Small intestine (tissue), 16 donors: ENCODE data around the gene SORCS1. TPM values are rescaled to one million over a fixed set of nuclear protein-coding genes. Genes with fewer than 3 reads are reported as not detected.

ENCODE experiments used
- DNase-seq, 2 donors: peaks; one replicate each; pipeline versions ENCODE4 v3.0.0 to v3.0.0-alpha.2; 2013
- FAIRE-seq: peaks from 2 replicates; lab custom pipeline; 2012; peaks lifted over from hg19 to GRCh38; lab: Jason Lieb, UNC
- H3K27ac ChIP-seq, 3 donors: one replicate each; pipeline ENCODE4 v1.5.1; 2013; ENCODE audit warnings: low read length in 2 of 3, mild to moderate bottlenecking in 2 of 3, control low read depth in 1 of 3, inconsistent platforms in 1 of 3, low read depth in 1 of 3, moderate library complexity in 1 of 3
- H3K27me3 ChIP-seq, 3 donors: one replicate each; pipeline ENCODE4 v1.6.1; 2013; ENCODE audit warnings: low read length in 3 of 3, inconsistent platforms in 1 of 3; ENCODE audit not compliant: control insufficient read depth in 3 of 3, insufficient read depth in 3 of 3
- H3K36me3 ChIP-seq, 3 donors: one replicate each; pipeline ENCODE4 v1.6.1; 2013; ENCODE audit warnings: low read length in 3 of 3, inconsistent platforms in 1 of 3, low read depth in 1 of 3, mild to moderate bottlenecking in 1 of 3, moderate library complexity in 1 of 3; ENCODE audit not compliant: control insufficient read depth in 3 of 3, insufficient read depth in 2 of 3
- H3K4me1 ChIP-seq, 3 donors: one replicate each; pipeline ENCODE4 v1.6.1; 2013; ENCODE audit warnings: low read length in 2 of 3, inconsistent platforms in 1 of 3, low read depth in 1 of 3, mild to moderate bottlenecking in 1 of 3, moderate library complexity in 1 of 3; ENCODE audit not compliant: control insufficient read depth in 3 of 3, insufficient read depth in 2 of 3
- H3K4me3 ChIP-seq, 3 donors: one replicate each; pipeline ENCODE4 v1.5.1; 2013; ENCODE audit warnings: low read length in 3 of 3, control low read depth in 1 of 3, inconsistent platforms in 1 of 3, low read depth in 1 of 3, mild to moderate bottlenecking in 1 of 3, moderate library complexity in 1 of 3
- H3K9me3 ChIP-seq, 2 donors: one replicate each; pipeline ENCODE4 v1.6.1; 2013; ENCODE audit warnings: low read depth in 1 of 2, low read length in 1 of 2; ENCODE audit not compliant: control insufficient read depth in 2 of 2, insufficient read depth in 1 of 2
- WGBS, 3 donors: extraction: QIAGEN DNeasy Blood & Tissue Kit; methylation state at CpG; one replicate each; pipeline ENCODE4 v1.1.7; 2013; 5-methylcytosine and 5-hydroxymethylcytosine counted together
- long read RNA-seq, 10 donors: transcript quantifications; one replicate each; lab custom pipeline, GENCODE V29; 2026
- polyA plus RNA-seq, 4 donors: library from polyadenylated mRNA; stranded (reverse) in 3 of 4; unstranded in 1 of 4; fragments of 200-250 nt in 3 of 4; fragments of 120-200 nt in 1 of 4; gene quantifications; one replicate each; pipeline versions ENCODE4 v1.2.1 to v1.2.3, GENCODE V29; 2013
- donor health status: healthy with polysubstance abuse.
- donor health status: control.
- donor health status: control.
- donor health status: Bipolar disorder and iron deficiency.
- donor health status: healthy.

Gene SORCS1
- 1 to 10 TPM in 2 of 4 donors, under 1 TPM in 1, not detected in 1; under 0.01 to 1.4 (median 1.3) TPM for polyA plus RNA-seq
- long read RNA-seq, donor 1, result 0 reads
- long read RNA-seq, donor 2, result 0 reads
- long read RNA-seq, donor 3, result 0 reads
- long read RNA-seq, donor 4, result 0 reads
- long read RNA-seq, donor 5, result 0 reads
- long read RNA-seq, donor 6, result 0 reads
- long read RNA-seq, donor 7, result 0 reads
- long read RNA-seq, donor 8, result 0 reads
- long read RNA-seq, donor 9, result 0 reads
- long read RNA-seq, donor 10, full-length matches to known transcripts, result 2 of 2 reads
- long read RNA-seq, donor 10, partial matches to known transcripts, result 0 of 2 reads
- long read RNA-seq, donor 10, other reads (novel, unspliced or antisense), result 0 of 2 reads

- 3 to 12% (median 8%) methylated on average over 60 to 105 of the region's 105 CpGs for WGBS, 3 donors
- no peak for FAIRE-seq
Observed at GRCh38 chr10:107163881-107164861, at the start of gene SORCS1. Gene SORCS1 (minus strand): TSS chr10:107164706.

GRCh38 chr10:107214261-107214660, 49.8 kb upstream of the SORCS1 start:
- no peak for FAIRE-seq
- H3K27ac ChIP-seq, result no peak overlapping the region
- peaks cover 0 to 4% of the 10 kb centered on the region in 2 donors for H3K9me3 ChIP-seq
- H3K36me3 ChIP-seq, result no peaks in the 10 kb centered on the region
- H3K4me3 ChIP-seq, result no peak overlapping the region
- no peaks in the 10 kb centered on the region for H3K4me1 ChIP-seq
- WGBS, 3 donors, result 69 to 94% (median 88%) methylated on average over 2 of the region's 2 CpGs
- DNase-seq, result no peak
- H3K27me3 ChIP-seq, result no peaks in the 10 kb centered on the region

More at GRCh38 chr10:107163881-107164861, at the start of gene SORCS1:
- Histone ChIP-seq H3K27me3 (peaks cover 8 to 29% (median 14%) of the 10 kb centered on the region in 3 donors), H3K4me1 (no peaks in the 10 kb centered on the region), H3K36me3 (no peaks in the 10 kb centered on the region), H3K9me3 (no peaks in the 10 kb centered on the region), H3K4me3 (peak within 1 kb of the TSS; percentile 12 to 37 (median 21)), H3K27ac (no peak within 1 kb of the TSS)
- DNase-seq, result peak in 1 of 2 donors; percentile 44

- no peaks in the 10 kb centered on the region for H3K27me3 ChIP-seq
- WGBS, 3 donors, result 87 to 94% (median 94%) methylated on average over 8 of the region's 8 CpGs
- FAIRE-seq (no peak), DNase-seq (no peak)
- no peak overlapping the region for H3K4me3 ChIP-seq
- peaks cover 0 to 4% of the 10 kb centered on the region in 2 donors for H3K9me3 ChIP-seq
- H3K36me3 ChIP-seq, result no peaks in the 10 kb centered on the region
- no peak overlapping the region for H3K27ac ChIP-seq
- H3K4me1 ChIP-seq, result no peaks in the 10 kb centered on the region
Observed at GRCh38 chr10:107213861-107214260, 49.4 kb upstream of the SORCS1 start.

- FAIRE-seq (no peak), DNase-seq (no peak)
- Histone ChIP-seq H3K27ac (no peak overlapping the region), H3K4me3 (no peak overlapping the region), H3K4me1 (no peaks in the 10 kb centered on the region), H3K9me3 (no peaks in the 10 kb centered on the region), H3K36me3 (no peaks in the 10 kb centered on the region), H3K27me3 (no peaks in the 10 kb centered on the region)
- 51 to 60% (median 60%) methylated on average over 4 of the region's 4 CpGs for WGBS, 3 donors
Observed at GRCh38 chr10:107206833-107207232, 42.3 kb upstream of the SORCS1 start.

- no peaks in the 10 kb centered on the region for H3K36me3 ChIP-seq
- no peaks in the 10 kb centered on the region for H3K4me1 ChIP-seq
- H3K9me3 ChIP-seq, result no peaks in the 10 kb centered on the region
- FAIRE-seq (no peak), DNase-seq (no peak)
- 0 to 26% (median 3%) methylated on average over 1 of the region's 1 CpG for WGBS, 3 donors
- H3K27me3 ChIP-seq, result peaks cover 0 to 10% (median 4%) of the 10 kb centered on the region in 3 donors
- no peak overlapping the region for H3K27ac ChIP-seq
- H3K4me3 ChIP-seq, result no peak overlapping the region
Observed at GRCh38 chr10:107169516-107169915, 5.0 kb upstream of the SORCS1 start.

GRCh38 chr10:107168738-107169137, 4.2 kb upstream of the SORCS1 start:
- WGBS, 3 donors, result 63 to 85% (median 65%) methylated on average over 1 of the region's 1 CpG
- DNase-seq (no peak), FAIRE-seq (no peak)
- H3K27me3 ChIP-seq, result peaks cover 6 to 14% (median 8%) of the 10 kb centered on the region in 3 donors
- no peak overlapping the region for H3K4me3 ChIP-seq
- H3K36me3 ChIP-seq, result no peaks in the 10 kb centered on the region
- H3K9me3 ChIP-seq, result no peaks in the 10 kb centered on the region
- no peak overlapping the region for H3K27ac ChIP-seq
- no peaks in the 10 kb centered on the region for H3K4me1 ChIP-seq

GRCh38 chr10:107166403-107166802, 1.9 kb upstream of the SORCS1 start:
- FAIRE-seq, result no peak
- Histone ChIP-seq H3K27ac (no peak overlapping the region), H3K4me3 (no peak overlapping the region), H3K4me1 (no peaks in the 10 kb centered on the region), H3K27me3 (peaks cover 8 to 23% (median 12%) of the 10 kb centered on the region in 3 donors), H3K36me3 (no peaks in the 10 kb centered on the region), H3K9me3 (no peaks in the 10 kb centered on the region)
- WGBS, 3 donors, result 48 to 53% (median 49%) methylated on average over 2 of the region's 2 CpGs
- DNase-seq, result no peak

- H3K4me3 ChIP-seq, result peak overlapping the region in 2 of 3 donors; percentile 12 to 35
- FAIRE-seq (no peak), DNase-seq (peak in 1 of 2 donors; percentile 5)
- no peaks in the 10 kb centered on the region for H3K36me3 ChIP-seq
- H3K9me3 ChIP-seq, result no peaks in the 10 kb centered on the region
- peaks cover 8 to 29% (median 14%) of the 10 kb centered on the region in 3 donors for H3K27me3 ChIP-seq
- H3K4me1 ChIP-seq, result no peaks in the 10 kb centered on the region
- no peak overlapping the region for H3K27ac ChIP-seq
- 2 to 6% (median 5%) methylated on average over 13 to 14 of the region's 14 CpGs for WGBS, 3 donors
Observed at GRCh38 chr10:107164992-107165391, 486 bp upstream of the SORCS1 start.
